HG03060 (cell line): Measurements from ENCODE around the gene TH.

Experiments
- ATAC-seq: cut with Tn5 transposase; IDR thresholded peaks from one replicate; pipeline ENCODE4 v1.9.1; 2021; ENCODE audit warnings: low read depth, moderate number of reproducible peaks; ENCODE audit not compliant: unreplicated experiment

TH gene

GRCh38 chr11:2163428-2163978, 8.1 kb downstream of the TH start:
- ATAC-seq: no peak

DNA sequence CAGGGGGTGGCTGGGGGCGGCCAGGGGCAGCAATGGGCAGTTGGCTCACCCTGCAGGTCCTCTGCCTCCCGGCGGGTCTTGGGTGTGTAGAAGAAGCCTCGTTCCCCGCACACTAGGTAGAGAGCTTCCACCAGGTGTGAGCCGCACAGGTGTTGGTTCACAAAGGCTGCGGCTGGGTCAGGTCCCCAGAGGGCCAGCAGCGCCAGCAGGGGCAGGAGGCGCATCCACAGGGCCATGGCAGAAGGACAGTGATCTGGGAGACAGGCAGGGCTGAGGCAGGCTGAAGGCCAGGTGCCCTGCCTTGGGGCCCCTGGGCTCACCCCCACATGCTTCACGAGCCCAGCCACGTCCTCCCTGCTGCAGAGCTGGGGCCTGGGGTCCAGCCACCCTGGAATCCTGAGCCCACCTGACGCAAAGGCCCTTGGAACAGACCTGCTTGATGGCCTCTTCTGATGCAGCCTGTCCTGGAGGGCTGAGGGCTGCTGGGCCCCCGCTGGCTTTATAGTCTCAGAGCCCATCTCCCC, 10.8 kb downstream of the TH start, which contains the start of gene INS:
INS (minus strand) TSS at position 474 of the 524 bp plus-strand sequence; CDS start at position 236, 238 bp downstream.
- ATAC-seq: no peak

DNA sequence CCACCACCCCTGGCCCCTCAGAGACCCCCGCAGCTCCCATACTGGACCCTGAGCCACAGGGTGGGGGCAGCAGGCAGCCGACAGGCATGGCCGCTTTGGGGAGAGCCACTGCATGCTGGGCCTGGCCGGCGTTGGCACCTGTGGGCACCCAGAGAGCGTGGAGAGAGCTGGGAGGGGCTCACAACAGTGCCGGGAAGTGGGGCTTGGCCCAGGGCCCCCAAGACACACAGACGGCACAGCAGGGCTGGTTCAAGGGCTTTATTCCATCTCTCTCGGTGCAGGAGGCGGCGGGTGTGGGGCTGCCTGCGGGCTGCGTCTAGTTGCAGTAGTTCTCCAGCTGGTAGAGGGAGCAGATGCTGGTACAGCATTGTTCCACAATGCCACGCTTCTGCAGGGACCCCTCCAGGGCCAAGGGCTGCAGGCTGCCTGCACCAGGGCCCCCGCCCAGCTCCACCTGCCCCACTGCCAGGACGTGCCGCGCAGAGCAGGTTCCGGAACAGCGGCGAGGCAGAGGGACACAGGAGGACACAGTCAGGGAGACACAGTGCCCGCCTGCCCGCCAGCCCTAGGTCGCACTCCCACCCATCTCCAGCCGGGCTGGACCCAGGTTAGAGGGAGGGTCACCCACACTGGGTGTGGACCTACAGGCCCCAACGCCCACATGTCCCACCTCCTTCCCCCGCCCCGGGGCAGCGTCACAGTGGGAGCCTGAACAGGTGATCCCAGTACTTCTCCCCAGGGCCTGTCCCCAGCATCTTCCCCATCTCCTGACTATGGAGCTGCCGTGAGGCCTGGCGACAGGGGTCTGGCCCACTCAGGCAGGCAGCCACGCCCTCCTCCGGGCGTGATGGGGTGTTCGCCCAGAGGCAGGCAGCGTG, 11.8 kb downstream of the TH start:
- no peak for ATAC-seq

- ATAC-seq: no peak
Observed at GRCh38 chr11:2158966-2159365, 12.6 kb downstream of the TH start.

- ATAC-seq: no peak
Observed at GRCh38 chr11:2158296-2158737, 13.3 kb downstream of the TH start.

DNA sequence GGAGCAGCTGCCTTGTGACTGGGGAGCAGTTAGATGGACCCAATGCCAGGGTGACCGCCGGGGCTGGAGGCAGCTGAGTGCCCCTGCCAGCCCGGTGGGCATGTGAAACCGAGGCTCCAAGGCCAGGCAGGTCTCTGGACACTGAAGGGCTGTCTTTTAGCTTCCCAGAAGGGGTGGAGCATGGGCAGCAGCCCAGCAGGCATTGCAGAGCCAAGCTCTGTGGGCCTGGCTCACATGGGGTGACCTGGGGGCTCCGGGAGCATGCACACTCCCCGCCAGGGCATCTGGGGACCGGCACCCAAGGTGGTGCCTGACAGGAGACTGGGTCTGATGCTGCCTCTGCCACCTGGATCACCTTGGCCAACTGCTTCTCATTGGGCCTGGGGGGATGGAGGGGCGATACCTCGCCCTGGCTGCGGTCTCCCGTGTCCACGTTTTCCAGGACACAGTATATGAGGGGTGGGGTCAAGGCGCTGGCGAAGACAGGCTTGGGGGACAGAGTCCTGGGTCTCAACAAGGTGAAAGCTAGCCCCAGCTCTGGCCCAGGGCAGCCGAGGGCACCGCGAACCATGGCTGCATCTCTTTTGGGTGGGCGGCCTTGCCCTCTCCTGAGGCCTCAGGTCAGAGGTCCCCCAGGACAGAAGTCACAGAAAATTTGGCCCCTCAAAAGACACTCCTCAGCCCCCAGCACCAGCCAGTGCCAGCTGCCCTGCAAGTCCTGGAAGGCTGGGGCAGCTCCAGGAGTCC, 14.1 kb downstream of the TH start:
- no peak for ATAC-seq

GRCh38 chr11:2156416-2157182, 15.0 kb downstream of the TH start:
- no peak for ATAC-seq

- ATAC-seq: no peak
Observed at GRCh38 chr11:2155511-2155910, 16.1 kb downstream of the TH start.

DNA sequence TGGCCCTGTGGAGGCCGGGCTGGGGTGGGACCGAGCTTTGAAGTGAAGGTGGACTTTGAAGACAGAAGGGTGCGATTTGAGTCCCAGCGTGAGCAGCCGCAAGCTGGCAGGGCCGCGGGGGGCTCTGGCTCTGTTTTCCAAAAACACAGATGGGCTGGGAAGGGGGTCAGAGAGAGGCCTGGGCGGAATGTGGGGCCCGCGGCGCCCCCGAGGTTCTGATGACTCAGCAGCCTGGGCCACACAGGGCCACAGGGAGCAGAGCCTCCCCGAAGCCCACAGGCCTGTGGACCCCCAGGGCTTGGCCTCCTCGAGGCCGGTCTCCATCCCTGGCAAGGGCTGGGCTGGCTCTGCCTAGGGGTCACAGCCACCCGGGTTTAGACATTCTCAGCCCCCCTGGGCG, 16.7 kb downstream of the TH start:
- no peak for ATAC-seq

GRCh38 chr11:2154195-2154585, 17.4 kb downstream of the TH start:
- no peak for ATAC-seq

DNA sequence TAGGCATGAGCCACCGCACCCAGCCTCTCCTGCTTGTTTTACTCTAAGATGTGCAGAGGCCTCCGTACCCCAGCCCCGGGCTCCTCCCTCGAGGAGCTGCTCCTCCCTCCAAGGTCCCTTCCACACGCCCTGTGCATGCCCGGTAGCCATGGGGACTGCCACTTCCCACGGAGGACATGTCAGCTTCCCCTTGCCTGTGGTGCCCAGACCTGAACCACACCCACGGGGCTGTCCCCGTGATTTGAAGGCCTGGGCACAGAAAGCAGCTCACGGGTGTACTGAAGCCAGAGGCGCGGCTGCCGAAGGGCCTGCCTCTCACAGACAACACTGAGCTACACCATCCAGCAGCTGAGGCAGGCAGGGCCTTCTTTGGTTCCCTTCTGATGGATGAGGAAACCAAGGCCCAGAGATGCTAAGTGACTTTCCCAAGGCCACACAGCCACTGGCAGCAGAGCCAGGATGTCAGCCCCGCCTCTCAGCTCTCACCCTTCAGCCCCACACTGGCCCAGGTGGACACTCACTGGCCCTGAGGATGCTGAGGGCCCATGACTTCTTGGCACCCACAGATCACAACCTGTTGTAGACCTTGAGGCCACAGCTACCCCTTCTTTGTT, 17.9 kb downstream of the TH start:
- ATAC-seq: no peak

DNA sequence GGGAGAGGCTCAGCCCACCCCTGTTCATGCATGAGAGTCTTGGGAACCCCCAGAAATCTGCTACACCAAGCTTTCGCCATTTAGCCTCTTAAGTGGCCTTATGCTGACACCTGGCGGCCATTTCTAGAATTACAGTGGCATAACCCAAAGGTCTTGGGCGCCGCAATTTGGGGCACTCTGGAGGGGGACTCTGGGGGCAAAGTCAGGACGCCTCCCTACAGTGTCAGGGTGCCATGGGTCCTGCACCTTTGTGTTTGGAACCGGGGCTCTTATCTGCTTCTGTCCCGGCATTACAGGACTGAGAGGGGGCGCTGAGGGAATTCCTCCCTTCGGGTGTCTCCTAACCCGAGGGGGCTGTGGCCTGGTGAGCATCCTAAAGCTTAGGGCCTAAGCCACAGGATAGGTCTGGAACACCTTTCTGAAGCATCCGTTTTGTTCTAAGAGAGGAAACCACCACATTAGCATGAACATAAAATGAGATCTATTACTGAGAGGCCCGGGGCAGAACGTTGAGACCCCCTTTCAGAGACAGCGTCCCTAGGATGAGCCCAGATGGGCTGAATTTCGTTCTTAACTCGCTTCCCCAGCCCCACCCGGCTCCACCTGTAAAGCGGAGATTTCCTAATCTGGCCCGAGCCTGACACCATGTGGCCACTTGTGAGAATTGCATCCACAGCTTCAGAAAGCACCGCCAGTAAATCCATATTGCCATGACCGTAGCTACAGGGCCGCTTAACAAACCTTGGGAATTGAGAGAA, 19.9 kb downstream of the TH start:
- no peak for ATAC-seq

GRCh38 chr11:2149864-2150847, 21.5 kb downstream of the TH start:
- no peak for ATAC-seq

- ATAC-seq: no peak
Observed at GRCh38 chr11:2149460-2149859, 22.2 kb downstream of the TH start.

- ATAC-seq: no peak
Observed at GRCh38 chr11:2148595-2148994, 23.0 kb downstream of the TH start.

- ATAC-seq: no peak
Observed at GRCh38 chr11:2147391-2147790, 24.2 kb downstream of the TH start.

DNA sequence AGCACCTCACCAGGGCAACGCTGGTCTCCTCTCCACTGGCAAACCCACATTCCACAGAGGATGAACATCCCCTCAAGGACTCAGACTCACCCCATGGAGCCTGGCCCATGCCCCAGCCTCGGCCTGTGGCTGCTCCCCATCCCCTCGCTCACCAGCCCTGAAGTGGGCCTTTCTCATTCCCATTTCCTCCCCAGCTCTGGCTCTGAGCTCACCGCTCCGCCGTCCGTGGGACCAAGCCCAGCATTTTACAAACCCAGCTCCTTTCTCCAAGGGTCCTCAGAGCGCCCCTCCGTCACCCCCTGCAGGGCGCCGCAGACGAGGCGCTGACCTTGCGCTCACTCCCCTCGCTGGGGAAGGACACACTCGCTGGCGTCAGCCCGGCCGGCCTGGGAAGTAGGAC, 25.6 kb downstream of the TH start:
- no peak for ATAC-seq
